Measurements from ENCODE around the gene GAS7.

Gene GAS7

GRCh38 chr17:10234033-10234432 lies 35.6 kb upstream of the GAS7 start:
- TF ChIP-seq, protein P1, sequence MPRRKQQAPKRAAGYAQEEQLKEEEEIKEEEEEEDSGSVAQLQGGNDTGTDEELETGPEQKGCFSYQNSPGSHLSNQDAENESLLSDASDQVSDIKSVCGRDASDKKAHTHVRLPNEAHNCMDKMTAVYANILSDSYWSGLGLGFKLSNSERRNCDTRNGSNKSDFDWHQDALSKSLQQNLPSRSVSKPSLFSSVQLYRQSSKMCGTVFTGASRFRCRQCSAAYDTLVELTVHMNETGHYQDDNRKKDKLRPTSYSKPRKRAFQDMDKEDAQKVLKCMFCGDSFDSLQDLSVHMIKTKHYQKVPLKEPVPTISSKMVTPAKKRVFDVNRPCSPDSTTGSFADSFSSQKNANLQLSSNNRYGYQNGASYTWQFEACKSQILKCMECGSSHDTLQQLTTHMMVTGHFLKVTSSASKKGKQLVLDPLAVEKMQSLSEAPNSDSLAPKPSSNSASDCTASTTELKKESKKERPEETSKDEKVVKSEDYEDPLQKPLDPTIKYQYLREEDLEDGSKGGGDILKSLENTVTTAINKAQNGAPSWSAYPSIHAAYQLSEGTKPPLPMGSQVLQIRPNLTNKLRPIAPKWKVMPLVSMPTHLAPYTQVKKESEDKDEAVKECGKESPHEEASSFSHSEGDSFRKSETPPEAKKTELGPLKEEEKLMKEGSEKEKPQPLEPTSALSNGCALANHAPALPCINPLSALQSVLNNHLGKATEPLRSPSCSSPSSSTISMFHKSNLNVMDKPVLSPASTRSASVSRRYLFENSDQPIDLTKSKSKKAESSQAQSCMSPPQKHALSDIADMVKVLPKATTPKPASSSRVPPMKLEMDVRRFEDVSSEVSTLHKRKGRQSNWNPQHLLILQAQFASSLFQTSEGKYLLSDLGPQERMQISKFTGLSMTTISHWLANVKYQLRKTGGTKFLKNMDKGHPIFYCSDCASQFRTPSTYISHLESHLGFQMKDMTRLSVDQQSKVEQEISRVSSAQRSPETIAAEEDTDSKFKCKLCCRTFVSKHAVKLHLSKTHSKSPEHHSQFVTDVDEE (CRISPR knock-in tag; IDR thresholded peaks at IDR 0.05) = no peak
- TF ChIP-seq ZNF70 (CRISPR knock-in tag; IDR thresholded peaks at IDR 0.05) (no peak), PPARA (CRISPR knock-in tag; IDR thresholded peaks at IDR 0.05; ENCODE audit: borderline replicate concordance) (no peak)
- no peak for ATAC-seq

DNA sequence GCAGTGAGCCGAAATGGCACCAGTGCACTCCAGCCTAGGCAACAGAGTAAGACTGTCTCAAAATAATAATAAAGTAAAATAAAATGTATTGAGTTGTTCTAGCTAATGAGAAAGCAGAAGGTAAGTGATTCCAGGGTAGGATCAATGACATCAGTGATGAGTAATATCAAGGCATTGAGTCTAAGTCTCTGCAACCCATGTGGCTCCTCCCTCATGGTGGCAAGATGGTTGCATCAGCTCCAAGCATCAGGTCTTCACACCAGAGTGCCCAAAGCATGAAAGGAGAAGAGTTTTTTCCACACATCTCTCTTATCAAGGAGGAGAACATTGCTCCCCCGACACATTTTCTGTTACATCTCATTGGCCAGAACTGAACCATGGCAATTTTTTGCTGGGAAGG lies 34.8 kb upstream of the GAS7 start:
- no peak for TF ChIP-seq TOX (CRISPR knock-in tag; IDR thresholded peaks at IDR 0.05; ENCODE audit: borderline replicate concordance)
- ATAC-seq = no peak

GRCh38 chr17:10229181-10229580 lies 30.8 kb upstream of the GAS7 start:
- no peak for ATAC-seq
- no peak for TF ChIP-seq BACH2 (CRISPR knock-in tag; IDR thresholded peaks at IDR 0.05; ENCODE audit: borderline replicate concordance)
- TF ChIP-seq, protein P1 (CRISPR knock-in tag; IDR thresholded peaks at IDR 0.05) = no peak
- TF ChIP-seq RARB (CRISPR knock-in tag; IDR thresholded peaks at IDR 0.05) = no peak
- no peak for TF ChIP-seq CSDC2 (CRISPR knock-in tag; IDR thresholded peaks at IDR 0.05)
- TF ChIP-seq ZNF70 (CRISPR knock-in tag; IDR thresholded peaks at IDR 0.05) = no peak
- no peak for TF ChIP-seq ISL1 (CRISPR knock-in tag; IDR thresholded peaks at IDR 0.05)
- TF ChIP-seq TCF4 (CRISPR knock-in tag; IDR thresholded peaks at IDR 0.05; ENCODE audit: borderline replicate concordance) = no peak
- no peak for TF ChIP-seq ZNF8 (CRISPR knock-in tag; IDR thresholded peaks at IDR 0.05)
- TF ChIP-seq, protein P2, sequence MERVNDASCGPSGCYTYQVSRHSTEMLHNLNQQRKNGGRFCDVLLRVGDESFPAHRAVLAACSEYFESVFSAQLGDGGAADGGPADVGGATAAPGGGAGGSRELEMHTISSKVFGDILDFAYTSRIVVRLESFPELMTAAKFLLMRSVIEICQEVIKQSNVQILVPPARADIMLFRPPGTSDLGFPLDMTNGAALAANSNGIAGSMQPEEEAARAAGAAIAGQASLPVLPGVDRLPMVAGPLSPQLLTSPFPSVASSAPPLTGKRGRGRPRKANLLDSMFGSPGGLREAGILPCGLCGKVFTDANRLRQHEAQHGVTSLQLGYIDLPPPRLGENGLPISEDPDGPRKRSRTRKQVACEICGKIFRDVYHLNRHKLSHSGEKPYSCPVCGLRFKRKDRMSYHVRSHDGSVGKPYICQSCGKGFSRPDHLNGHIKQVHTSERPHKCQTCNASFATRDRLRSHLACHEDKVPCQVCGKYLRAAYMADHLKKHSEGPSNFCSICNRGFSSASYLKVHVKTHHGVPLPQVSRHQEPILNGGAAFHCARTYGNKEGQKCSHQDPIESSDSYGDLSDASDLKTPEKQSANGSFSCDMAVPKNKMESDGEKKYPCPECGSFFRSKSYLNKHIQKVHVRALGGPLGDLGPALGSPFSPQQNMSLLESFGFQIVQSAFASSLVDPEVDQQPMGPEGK (CRISPR knock-in tag; IDR thresholded peaks at IDR 0.05; ENCODE audit: borderline replicate concordance) = no peak
- TF ChIP-seq GLIS3 (CRISPR knock-in tag; IDR thresholded peaks at IDR 0.05) = no peak
- TF ChIP-seq ZFP3 (CRISPR knock-in tag; IDR thresholded peaks at IDR 0.05) = no peak
- no peak for TF ChIP-seq ZFP30 (CRISPR knock-in tag; IDR thresholded peaks at IDR 0.05)
- TF ChIP-seq, protein P3, sequence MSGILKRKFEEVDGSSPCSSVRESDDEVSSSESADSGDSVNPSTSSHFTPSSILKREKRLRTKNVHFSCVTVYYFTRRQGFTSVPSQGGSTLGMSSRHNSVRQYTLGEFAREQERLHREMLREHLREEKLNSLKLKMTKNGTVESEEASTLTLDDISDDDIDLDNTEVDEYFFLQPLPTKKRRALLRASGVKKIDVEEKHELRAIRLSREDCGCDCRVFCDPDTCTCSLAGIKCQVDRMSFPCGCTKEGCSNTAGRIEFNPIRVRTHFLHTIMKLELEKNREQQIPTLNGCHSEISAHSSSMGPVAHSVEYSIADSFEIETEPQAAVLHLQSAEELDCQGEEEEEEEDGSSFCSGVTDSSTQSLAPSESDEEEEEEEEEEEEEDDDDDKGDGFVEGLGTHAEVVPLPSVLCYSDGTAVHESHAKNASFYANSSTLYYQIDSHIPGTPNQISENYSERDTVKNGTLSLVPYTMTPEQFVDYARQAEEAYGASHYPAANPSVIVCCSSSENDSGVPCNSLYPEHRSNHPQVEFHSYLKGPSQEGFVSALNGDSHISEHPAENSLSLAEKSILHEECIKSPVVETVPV (CRISPR knock-in tag; IDR thresholded peaks at IDR 0.05) = no peak
- no peak for TF ChIP-seq POU6F1 (CRISPR knock-in tag; IDR thresholded peaks at IDR 0.05; ENCODE audit: borderline replicate concordance, low read depth)
- no peak for TF ChIP-seq ZC3H10 (CRISPR knock-in tag; IDR thresholded peaks at IDR 0.05)
- TF ChIP-seq CREB5 (CRISPR knock-in tag; IDR thresholded peaks at IDR 0.05; ENCODE audit: low read depth) = no peak
- no peak for TF ChIP-seq ZNF565 (CRISPR knock-in tag; conservative IDR thresholded peaks at IDR 0.05; ENCODE audit: low read depth)
- no peak for TF ChIP-seq PPARA (CRISPR knock-in tag; IDR thresholded peaks at IDR 0.05; ENCODE audit: borderline replicate concordance)
- no peak for TF ChIP-seq TOX (CRISPR knock-in tag; IDR thresholded peaks at IDR 0.05; ENCODE audit: borderline replicate concordance)
